Measurements from ENCODE around the gene SEPTIN7.

SEPTIN7 gene

GRCh38 chr7:35839860-35840854 is 39.3 kb downstream of the SEPTIN7 start:
- DNase-seq, result no peak

GRCh38 chr7:35846816-35847412 is 46.1 kb downstream of the SEPTIN7 start:
- no peak for DNase-seq

- no peak for DNase-seq
Measured at GRCh38 chr7:35848725-35849124, 47.9 kb downstream of the SEPTIN7 start.

GRCh38 chr7:35849158-35849831 is 48.4 kb downstream of the SEPTIN7 start:
- DNase-seq, result no peak

GRCh38 chr7:35849954-35850353 is 49.1 kb downstream of the SEPTIN7 start:
- no peak for DNase-seq

Measured in NCI-H1092 (cell line).